Measurements from ENCODE around the gene ACAA1.

- TF ChIP-seq, protein P1, sequence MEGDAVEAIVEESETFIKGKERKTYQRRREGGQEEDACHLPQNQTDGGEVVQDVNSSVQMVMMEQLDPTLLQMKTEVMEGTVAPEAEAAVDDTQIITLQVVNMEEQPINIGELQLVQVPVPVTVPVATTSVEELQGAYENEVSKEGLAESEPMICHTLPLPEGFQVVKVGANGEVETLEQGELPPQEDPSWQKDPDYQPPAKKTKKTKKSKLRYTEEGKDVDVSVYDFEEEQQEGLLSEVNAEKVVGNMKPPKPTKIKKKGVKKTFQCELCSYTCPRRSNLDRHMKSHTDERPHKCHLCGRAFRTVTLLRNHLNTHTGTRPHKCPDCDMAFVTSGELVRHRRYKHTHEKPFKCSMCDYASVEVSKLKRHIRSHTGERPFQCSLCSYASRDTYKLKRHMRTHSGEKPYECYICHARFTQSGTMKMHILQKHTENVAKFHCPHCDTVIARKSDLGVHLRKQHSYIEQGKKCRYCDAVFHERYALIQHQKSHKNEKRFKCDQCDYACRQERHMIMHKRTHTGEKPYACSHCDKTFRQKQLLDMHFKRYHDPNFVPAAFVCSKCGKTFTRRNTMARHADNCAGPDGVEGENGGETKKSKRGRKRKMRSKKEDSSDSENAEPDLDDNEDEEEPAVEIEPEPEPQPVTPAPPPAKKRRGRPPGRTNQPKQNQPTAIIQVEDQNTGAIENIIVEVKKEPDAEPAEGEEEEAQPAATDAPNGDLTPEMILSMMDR (IDR thresholded peaks at IDR 0.05): no peak
- no peak for TF ChIP-seq POLR2A (IDR thresholded peaks at IDR 0.05)
These were observed 16.3 kb upstream of the ACAA1 start for GRCh38 chr3:38153221-38153620.

Data from uterus (tissue), 2 donors.